GM13976 (cell line): ENCODE data around the gene PLA2G4A.

ENCODE experiments used
- DNase-seq: peaks from one replicate; pipeline ENCODE4 v3.0.0; 2012; ENCODE audit warnings: low spot score
- in situ Hi-C: fragments of 300-500 bp; cut with MboI; formaldehyde crosslinking; loops from one replicate; pipeline ENCODE4 v1.12.0; 2022; ENCODE audit warnings: low sequenced_read_pairs, mixed read lengths, inconsistent platforms; ENCODE audit not compliant: unreplicated experiment
- TF ChIP-seq, protein P1 (sequence below): IDR thresholded peaks from 2 replicates; pipeline ENCODE4 v1.5.1; 2012; ENCODE audit warnings: borderline replicate concordance, mild to moderate bottlenecking; ENCODE audit not compliant: insufficient read depth; ENCODE audit errors: extremely low read depth, missing control alignments, control extremely low read depth

PLA2G4A gene

DNA sequence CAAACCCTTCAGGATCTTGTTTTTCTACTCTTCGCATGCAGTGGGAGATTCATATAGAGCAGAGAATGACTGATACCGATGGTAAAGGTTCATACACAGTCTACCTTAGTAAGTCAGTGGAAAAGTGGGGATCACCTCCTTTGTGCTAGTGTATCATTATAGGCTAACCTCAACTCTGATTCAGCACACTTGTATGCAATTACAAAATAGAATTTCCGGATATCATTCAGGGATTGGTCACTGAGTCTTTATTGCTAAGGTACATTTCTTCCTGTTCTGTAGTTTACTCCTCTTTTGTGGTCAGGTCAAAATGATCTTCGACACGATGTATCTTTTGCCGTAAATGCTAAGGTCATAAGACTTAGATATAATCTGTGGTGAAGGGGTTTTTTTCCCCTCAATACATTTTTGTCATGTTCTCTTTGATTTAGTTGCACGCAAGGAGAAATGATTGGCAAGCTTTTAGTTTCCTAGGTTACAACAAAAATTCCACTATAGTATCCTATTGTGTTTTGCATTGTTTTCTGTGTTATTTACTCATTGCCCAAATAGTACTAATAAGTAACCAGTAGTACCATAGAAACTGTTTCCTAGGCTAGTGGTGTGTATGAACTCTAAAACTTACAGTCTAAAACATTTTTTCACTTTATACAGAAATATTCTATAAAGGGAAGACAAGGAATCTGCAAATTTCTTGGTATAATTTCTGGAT, 35.7 kb upstream of the PLA2G4A start:
- TF ChIP-seq, protein P1, sequence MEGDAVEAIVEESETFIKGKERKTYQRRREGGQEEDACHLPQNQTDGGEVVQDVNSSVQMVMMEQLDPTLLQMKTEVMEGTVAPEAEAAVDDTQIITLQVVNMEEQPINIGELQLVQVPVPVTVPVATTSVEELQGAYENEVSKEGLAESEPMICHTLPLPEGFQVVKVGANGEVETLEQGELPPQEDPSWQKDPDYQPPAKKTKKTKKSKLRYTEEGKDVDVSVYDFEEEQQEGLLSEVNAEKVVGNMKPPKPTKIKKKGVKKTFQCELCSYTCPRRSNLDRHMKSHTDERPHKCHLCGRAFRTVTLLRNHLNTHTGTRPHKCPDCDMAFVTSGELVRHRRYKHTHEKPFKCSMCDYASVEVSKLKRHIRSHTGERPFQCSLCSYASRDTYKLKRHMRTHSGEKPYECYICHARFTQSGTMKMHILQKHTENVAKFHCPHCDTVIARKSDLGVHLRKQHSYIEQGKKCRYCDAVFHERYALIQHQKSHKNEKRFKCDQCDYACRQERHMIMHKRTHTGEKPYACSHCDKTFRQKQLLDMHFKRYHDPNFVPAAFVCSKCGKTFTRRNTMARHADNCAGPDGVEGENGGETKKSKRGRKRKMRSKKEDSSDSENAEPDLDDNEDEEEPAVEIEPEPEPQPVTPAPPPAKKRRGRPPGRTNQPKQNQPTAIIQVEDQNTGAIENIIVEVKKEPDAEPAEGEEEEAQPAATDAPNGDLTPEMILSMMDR, result no peak
- no peak for DNase-seq
- in situ Hi-C loops, result no loop called here

DNA sequence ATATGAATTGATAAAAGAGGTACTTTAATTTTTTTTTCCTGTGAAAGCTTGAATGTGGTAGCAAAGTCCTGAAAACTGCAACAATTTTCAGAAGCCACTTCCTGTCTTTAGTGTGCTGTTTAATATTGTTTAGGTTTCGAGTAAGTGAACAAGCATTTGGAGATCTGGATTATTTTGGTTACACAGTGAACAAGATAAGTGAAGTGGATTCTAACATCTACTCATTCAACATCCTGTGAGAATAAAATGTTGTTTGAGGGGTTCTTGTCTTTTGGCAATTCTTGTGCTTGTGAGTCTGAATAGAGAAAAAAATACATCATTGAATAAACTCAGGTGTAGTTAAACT, 35.2 kb upstream of the PLA2G4A start:
- DNase-seq, result no peak
- in situ Hi-C loops, result no loop called here
- TF ChIP-seq, protein P1, result no peak

DNA sequence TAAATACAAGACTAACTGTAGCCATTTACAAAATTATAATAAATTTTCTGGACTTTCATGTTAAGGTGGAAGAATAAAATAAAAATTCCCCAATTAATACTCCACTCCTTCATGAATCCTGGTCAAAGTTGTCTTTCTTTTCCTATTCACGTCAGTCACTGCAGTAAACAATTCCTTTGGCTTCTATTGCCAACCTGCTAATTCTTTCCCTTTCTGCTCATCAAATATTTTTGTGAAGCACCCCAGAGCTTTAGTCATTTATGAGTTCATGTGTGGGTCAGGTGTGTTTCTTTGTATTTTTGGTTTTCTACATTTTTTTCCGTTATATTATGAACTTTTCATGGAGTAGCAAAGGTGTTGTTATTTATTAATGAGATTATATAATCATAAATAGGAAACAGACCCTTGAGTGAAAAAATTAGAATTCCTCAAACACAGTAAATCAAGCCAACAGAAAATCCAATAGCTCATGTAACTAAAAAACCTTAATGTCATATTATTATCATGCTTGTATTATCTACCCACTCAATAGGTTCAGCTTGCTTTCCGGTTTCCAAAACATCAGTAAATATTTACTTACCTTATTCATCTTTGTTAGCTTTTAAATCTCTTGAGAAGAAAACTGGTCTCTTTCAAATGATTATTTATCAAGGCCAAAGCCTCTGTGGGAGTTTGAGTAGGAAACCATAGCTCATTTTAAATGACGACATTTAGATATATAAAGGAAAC, 29.6 kb upstream of the PLA2G4A start:
- TF ChIP-seq, protein P1, result no peak
- in situ Hi-C loops, result no loop called here
- no peak for DNase-seq

- TF ChIP-seq, protein P1, result no peak
- in situ Hi-C loops, result no loop called here
- DNase-seq, result no peak
Measured at GRCh38 chr1:186799689-186800054, 29.1 kb upstream of the PLA2G4A start.

DNA sequence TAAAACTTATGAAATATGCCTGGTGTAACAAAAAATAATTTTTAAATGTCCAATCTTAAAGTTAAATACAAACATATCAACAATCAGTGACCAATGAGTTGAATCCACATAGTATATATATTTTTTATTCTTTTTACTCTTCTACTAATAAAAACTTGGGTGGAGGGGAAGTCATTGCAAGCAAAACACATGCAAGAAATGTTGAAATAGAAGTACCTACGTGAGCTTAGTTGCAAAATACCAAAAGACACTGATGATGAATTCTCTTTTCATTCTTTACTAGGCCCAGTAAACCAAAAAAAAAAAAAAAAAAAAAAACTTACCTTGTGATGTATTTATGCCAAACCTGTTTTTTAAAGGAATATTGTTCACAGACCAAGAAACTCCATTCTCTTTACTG, 26.4 kb upstream of the PLA2G4A start:
- in situ Hi-C loops, result no loop called here
- TF ChIP-seq, protein P1, result no peak
- no peak for DNase-seq

- in situ Hi-C loops, result no loop called here
- TF ChIP-seq, protein P1, result no peak
- no peak for DNase-seq
Measured at GRCh38 chr1:186804679-186805078, 24.1 kb upstream of the PLA2G4A start.
